ENCODE measurements around the gene TENM4. TPM values are rescaled to one million over a fixed set of nuclear protein-coding genes. Genes with fewer than 3 reads are reported as not detected.

The TENM4 gene
- total RNA-seq, 2 experiments from 2014 or later = not detected

- no TSS peak for BruUV-seq (replicated peaks)
- ChIA-PET CTCF (ENCODE audit: unreplicated experiment) (no interaction called here), POLR2A (interaction anchor here (0.6 kb wide), 1 partner anchor 1617 kb away, joined by 3 read pairs; no protein-coding TSS in a partner anchor)
- H3K9me3 ChIP-seq (ENCODE audit: low read length) = no peaks in the 10 kb centered on the region
- H3K27ac ChIP-seq (ENCODE audit: low read depth, low read length, poor library complexity, severe bottlenecking) = no peak overlapping the region
- DNase-seq (ENCODE audit: low spot score) = no peak
- H3K4me1 ChIP-seq (ENCODE audit: insufficient read depth, low read length, poor library complexity, severe bottlenecking) = no peaks in the 10 kb centered on the region
- no peaks in the 10 kb centered on the region for H3K79me2 ChIP-seq (ENCODE audit: insufficient read depth, low read depth, low read length)
- no peak overlapping the region for H3K4me3 ChIP-seq (ENCODE audit: low read depth, low read length, poor library complexity, severe bottlenecking)
- no peak for TF ChIP-seq EZH2phosphoT487 (IDR thresholded peaks at IDR 0.05; ENCODE audit: borderline replicate concordance, low read depth, low read length)
- no peak for TF ChIP-seq CTCF (conservative IDR thresholded peaks at IDR 0.05; ENCODE audit: low read length)
- H3K4me2 ChIP-seq (ENCODE audit: low read length) = no peak overlapping the region
- intact Hi-C loops (cut with micrococcal nuclease; ENCODE audit: unreplicated experiment) = no loop called here
- no peaks in the 10 kb centered on the region for H3K36me3 ChIP-seq (ENCODE audit: insufficient read depth, low read length)
- H3K9me2 ChIP-seq (ENCODE audit: insufficient read depth, low read length) = no peaks in the 10 kb centered on the region
- no peak overlapping the region for H2AFZ ChIP-seq (ENCODE audit: low read length)
- no peaks in the 10 kb centered on the region for H4K20me1 ChIP-seq (ENCODE audit: insufficient read depth, low read length)
Measured at GRCh38 chr11:79244241-79244772, 196.5 kb downstream of the TENM4 start.

DNA sequence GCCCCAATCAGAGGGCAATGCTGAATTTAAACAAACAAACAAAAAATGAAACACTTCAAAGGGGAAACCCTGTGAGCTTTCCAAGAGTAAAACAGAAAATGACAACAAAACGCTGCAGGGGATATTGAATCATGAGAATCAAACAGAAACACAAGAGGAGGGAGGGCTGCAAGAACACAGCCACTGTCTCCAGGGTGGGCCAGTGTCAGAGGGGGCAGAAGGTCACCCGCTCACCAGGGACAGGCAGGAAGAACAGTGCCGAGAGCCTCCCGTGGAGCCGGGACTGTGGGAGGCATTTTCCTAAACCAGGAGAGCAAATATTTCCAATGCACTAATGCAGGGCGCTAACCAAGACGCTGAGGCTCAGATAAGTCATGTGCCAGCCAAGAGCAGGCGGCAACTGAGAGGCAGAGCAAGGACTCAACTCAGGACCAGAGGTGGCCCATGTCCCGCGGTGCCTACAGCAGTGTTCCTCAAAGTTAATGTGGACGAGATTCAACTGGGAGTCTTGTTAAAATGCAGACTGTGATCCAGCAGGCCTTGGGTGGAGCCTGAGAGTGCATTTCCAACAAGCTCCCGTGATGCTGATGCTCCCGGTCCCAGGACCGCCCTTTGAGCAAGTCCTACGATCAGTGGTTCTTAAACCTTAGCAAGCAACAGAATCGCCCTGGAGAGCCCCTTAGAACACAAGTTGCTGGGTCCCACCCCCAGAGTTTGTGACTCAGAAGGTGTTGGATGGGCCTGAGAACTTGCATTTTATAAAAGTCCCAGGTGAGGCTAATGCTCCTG lies 197.2 kb downstream of the TENM4 start:
- Histone ChIP-seq H3K9me3 (ENCODE audit: low read length) (no peaks in the 10 kb centered on the region), H3K4me3 (ENCODE audit: low read depth, low read length, poor library complexity, severe bottlenecking) (no peak overlapping the region), H3K4me2 (ENCODE audit: low read length) (no peak overlapping the region), H4K20me1 (ENCODE audit: insufficient read depth, low read length) (no peaks in the 10 kb centered on the region), H3K9me2 (ENCODE audit: insufficient read depth, low read length) (no peaks in the 10 kb centered on the region), H3K79me2 (ENCODE audit: insufficient read depth, low read depth, low read length) (no peaks in the 10 kb centered on the region), H3K27ac (ENCODE audit: low read depth, low read length, poor library complexity, severe bottlenecking) (no peak overlapping the region), H3K4me1 (ENCODE audit: insufficient read depth, low read length, poor library complexity, severe bottlenecking) (no peaks in the 10 kb centered on the region), H2AFZ (ENCODE audit: low read length) (no peak overlapping the region), H3K36me3 (ENCODE audit: insufficient read depth, low read length) (no peaks in the 10 kb centered on the region)
- ChIA-PET CTCF (ENCODE audit: unreplicated experiment) (no interaction called here), POLR2A (no interaction called here)
- no peak for DNase-seq (ENCODE audit: low spot score)
- intact Hi-C loops (cut with micrococcal nuclease; ENCODE audit: unreplicated experiment) = no loop called here
- BruUV-seq (replicated peaks) = no TSS peak
- TF ChIP-seq EZH2phosphoT487 (IDR thresholded peaks at IDR 0.05; ENCODE audit: borderline replicate concordance, low read depth, low read length) = no peak
- no peak for TF ChIP-seq CTCF (conservative IDR thresholded peaks at IDR 0.05; ENCODE audit: low read length)

DNA sequence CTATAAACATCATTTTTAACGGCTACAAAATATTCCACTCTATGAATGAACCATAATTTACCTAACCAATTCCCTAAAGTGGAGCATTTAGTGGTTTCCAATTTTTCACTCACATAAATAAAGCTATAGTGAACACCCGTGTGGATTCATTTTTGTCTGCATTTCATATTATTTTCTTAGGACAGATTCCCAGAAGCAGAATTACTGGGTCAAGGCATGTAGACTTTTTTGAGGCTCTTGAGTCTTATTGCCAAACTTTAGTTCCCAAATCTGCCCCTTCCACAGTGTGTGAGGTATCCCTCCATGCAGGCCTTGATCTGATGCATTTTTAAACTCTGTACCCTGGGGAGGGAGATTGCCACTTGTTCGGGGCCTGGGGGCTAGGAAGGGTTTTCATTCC lies 198.2 kb downstream of the TENM4 start:
- no peak for TF ChIP-seq EZH2phosphoT487 (IDR thresholded peaks at IDR 0.05; ENCODE audit: borderline replicate concordance, low read depth, low read length)
- no peak for TF ChIP-seq CTCF (conservative IDR thresholded peaks at IDR 0.05; ENCODE audit: low read length)
- H3K4me1 ChIP-seq (ENCODE audit: insufficient read depth, low read length, poor library complexity, severe bottlenecking) = no peaks in the 10 kb centered on the region

More for the DNA sequence above, 198.2 kb downstream of the TENM4 start:
- Histone ChIP-seq H3K36me3 (ENCODE audit: insufficient read depth, low read length) (no peaks in the 10 kb centered on the region), H3K9me3 (ENCODE audit: low read length) (no peaks in the 10 kb centered on the region), H3K4me3 (ENCODE audit: low read depth, low read length, poor library complexity, severe bottlenecking) (no peak overlapping the region), H3K4me2 (ENCODE audit: low read length) (no peak overlapping the region), H3K79me2 (ENCODE audit: insufficient read depth, low read depth, low read length) (no peaks in the 10 kb centered on the region), H4K20me1 (ENCODE audit: insufficient read depth, low read length) (no peaks in the 10 kb centered on the region), H3K9me2 (ENCODE audit: insufficient read depth, low read length) (no peaks in the 10 kb centered on the region), H3K27ac (ENCODE audit: low read depth, low read length, poor library complexity, severe bottlenecking) (no peak overlapping the region), H2AFZ (ENCODE audit: low read length) (no peak overlapping the region)
- no peak for DNase-seq (ENCODE audit: low spot score)
- no TSS peak for BruUV-seq (replicated peaks)
- ChIA-PET POLR2A (no interaction called here), CTCF (ENCODE audit: unreplicated experiment) (no interaction called here)
- intact Hi-C loops (cut with micrococcal nuclease; ENCODE audit: unreplicated experiment) = no loop called here
